NCI-H526 treated with DMSO at 0.1 percent for 48 hours (cell line): ENCODE results near the gene WDR81.
"Not testable (repeated sequence)": the region's sequence is repeated elsewhere in the genome, so short reads cannot be mapped to it uniquely, and the experiment has no call there.

Experiments used
- DNase-seq: peaks from one replicate; lab custom pipeline; 2025; lab: John Stamatoyannopoulos, UW

The WDR81 gene

DNA sequence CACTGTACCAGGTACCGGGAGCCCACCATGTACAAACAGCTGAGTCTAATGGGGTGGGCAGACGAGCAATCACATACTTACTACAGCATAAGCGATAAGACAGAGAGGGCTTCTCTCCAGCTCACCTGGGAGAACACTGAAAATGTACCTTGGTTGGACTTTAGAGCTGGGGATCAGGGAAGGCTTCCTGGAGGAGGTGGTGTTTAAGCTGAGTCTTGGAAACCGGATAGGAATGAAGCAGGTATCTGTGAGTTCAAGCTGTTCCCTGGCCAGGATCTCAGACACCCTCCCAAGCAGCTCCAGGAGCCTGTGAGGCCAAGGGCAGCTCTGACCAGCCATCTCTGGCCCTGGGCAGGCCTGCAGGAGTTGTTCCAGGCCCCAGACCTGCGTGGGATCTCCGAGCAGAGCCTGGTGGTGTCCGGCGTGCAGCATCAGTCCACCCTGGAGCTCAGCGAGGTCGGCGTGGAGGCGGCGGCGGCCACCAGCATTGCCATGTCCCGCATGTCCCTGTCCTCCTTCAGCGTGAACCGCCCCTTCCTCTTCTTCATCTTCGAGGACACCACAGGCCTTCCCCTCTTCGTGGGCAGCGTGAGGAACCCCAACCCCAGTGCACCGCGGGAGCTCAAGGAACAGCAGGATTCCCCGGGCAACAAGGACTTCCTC, 29.4 kb downstream of the WDR81 start:
- DNase-seq, result no peak

- no peak for DNase-seq
Measured at GRCh38 chr17:1754430-1755112, 30.1 kb downstream of the WDR81 start.

DNA sequence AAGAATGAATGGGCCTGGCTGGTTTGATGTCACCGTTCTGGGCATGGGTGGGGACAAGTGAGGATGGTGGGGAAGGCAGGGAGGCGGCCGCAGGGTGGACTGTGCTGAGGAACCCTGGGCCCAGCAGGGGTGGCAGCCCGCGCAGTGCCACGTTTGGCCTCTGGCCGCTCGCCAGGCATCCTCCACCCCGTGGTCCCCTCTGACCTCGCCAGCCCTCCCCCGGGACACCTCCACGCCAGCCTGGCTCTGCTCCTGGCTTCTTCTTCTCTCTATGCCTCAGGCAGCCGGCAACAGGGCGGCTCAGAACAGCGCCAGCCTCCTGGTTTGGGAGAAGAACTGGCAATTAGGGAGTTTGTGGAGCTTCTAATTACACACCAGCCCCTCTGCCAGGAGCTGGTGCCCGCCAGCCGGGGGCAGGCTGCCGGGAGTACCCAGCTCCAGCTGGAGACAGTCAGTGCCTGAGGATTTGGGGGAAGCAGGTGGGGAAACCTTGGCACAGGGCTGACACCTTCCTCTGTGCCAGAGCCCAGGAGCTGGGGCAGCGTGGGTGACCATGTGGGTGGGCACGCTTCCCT, 30.8 kb downstream of the WDR81 start:
- DNase-seq, result no peak

DNA sequence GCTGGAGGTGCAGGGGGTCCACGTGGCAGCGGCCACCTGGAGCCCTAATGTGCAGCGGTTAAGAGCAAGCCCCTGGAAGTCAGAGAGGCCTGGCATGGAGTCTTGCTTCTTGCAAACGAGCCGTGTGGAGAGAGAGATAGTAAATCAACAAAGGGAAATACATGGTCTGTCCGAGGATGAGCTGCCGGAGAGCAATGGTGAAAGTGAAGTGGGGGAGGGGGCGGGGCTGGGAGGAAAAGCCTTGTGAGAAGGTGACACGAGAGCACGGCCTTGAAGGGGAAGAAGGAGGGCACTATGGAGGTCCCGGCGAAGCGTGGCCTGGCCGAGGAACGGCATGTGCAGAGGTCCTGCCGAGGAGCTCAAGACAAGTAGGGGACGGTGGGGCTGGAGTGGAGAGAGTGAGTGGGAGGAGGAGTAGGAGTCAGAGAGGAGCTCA, 31.3 kb downstream of the WDR81 start:
- DNase-seq, result no peak

DNA sequence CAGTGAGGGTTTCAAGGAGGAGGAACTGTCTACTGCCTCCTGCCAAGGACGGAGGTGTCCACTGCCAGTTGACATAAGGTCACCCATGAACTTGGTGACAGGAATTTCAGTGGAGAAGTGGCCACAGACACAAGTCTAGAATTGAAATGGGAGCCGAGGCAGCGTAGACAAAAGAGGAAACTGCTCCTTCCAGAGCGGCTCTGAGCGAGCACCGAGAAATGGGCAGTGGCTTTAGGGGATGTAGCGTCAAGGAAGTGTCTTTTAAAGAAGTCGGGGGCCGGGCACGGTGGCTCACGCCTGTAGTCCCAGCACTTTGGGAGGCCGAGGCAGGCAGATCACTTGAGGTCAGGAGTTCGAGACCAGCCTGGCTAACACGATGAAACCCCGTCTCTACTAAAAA, 34.3 kb downstream of the WDR81 start:
- no peak for DNase-seq

DNA sequence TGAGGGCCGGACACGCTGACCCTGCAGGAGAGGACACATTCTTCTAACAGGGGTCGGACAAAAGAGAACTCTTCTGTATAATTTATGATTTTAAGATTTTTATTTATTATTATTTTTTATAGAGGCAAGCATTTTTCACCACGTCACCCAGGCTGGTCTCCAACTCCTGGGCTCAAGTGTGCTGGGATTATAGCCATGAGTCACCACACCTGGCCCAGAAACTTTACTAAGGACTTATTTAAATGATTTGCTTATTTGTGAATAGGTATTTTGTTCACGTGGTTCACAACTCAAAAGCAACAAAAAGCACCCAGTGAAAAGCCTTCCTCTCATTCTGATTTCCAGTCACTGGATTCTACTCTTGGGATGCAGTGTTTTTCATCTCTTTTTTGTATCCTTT, 35.0 kb downstream of the WDR81 start:
- DNase-seq, result no peak

GRCh38 chr17:1762233-1762900, 37.9 kb downstream of the WDR81 start:
- DNase-seq, result no peak

DNA sequence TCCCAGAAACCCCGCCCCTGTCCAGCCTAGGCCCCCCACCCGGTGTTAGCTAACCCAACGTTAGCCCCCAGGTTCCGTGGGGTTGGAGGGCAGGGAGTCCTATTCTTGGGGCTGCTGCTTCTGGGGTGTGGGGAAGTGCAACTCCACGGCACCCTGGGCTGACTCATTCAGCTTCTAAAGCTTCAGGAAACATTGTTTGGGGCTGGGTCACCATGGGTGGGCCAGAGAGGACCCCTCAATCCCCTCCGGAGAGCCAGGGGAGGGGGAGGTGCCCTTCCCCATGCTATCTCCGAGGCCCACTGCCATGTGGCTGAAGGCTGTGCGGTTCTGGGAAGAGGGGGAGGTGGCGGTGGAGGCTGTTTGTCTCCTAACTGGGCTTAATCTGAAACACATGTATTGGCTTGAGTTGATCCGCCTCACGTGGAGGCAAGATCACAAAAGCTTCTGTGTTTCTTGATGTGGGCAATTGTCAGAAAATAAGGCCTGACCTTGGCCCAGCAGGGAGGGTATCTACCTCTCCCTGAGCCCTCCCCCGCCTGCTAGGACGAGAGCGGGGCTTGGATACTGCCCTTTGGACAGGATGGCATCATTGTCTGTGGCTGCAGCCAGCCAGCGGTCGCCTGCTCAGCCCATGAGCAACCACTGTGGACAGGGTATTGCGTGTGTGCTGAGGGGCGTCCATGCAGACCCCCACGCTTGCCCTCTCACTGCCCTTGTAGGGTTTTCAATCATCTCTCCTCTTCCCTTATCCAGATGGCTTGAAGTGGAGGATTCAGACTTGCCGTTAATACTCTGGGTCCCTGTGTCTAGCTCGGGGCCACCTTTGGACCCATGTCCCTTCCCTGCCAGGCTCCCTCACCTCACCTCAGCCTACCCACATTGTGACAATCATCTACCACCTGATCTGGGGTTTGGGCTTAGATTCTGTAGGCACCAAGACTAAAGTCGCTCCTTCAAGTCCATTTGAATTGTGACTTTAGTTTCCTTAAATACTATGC, 38.7 kb downstream of the WDR81 start:
- DNase-seq, result no peak

DNA sequence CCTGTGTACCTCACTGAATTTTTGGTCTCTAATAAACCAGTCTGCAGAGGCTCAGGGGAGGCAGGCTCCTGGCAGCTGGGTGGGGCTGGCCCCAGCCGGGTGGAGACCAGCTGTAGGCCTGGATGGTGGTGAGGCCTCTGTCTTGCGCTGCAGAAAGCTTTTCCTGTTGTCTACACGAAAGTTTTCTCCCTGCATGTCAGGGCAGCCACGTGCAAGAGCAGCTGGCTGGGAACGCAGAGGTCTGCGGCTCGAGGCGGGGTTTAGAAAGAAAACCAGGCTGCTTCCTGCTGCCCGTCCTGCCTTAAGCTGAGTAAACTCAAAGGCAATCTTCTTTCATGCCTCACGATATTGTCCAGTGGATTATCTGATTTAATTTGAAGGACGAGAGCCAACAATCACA, 39.8 kb downstream of the WDR81 start:
- no peak for DNase-seq

- DNase-seq, result not testable (repeated sequence)
Measured at GRCh38 chr17:1764705-1765104, 40.2 kb downstream of the WDR81 start.

- no peak for DNase-seq
Measured at GRCh38 chr17:1765576-1765975, 41.1 kb downstream of the WDR81 start.

- no peak for DNase-seq
Measured at GRCh38 chr17:1766382-1767135, 42.1 kb downstream of the WDR81 start.

- no peak for DNase-seq
Measured at GRCh38 chr17:1767358-1767757, 42.9 kb downstream of the WDR81 start.

GRCh38 chr17:1769822-1770477, 45.4 kb downstream of the WDR81 start:
- DNase-seq, result peak; percentile 22

DNA sequence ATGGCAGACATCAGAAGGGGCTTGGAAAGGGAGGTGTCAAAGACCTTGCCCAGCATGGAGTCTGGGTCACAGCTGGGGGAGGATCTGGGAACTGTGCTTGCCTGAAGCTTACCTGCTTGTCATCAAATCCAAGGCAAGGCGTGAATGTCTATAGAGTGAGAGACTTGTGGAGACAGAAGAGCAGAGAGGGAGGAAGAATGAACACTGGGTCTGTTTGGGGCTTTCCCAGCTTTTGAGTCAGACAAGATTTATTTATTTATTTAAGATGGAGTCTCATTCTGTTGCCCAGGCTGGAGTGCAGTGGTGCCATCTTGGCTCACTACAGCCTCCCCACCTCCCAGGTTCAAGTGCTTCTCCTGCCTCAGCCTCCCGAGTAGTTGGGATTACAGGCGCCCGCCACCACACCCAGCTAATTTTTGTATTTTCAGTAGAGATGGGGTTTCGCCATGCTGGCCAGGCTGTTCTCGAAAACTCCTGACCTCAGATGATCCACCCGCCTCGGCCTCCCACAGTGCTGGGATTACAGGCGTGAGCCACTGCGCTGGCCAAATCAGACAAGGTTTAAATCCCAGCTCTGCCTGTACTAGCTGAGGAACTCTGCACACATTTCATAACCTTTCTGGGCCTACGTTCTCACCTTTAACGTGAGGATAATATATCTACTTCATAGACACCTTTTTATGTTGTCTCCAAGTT, 48.6 kb downstream of the WDR81 start:
- DNase-seq, result not testable (repeated sequence)

GRCh38 chr17:1773696-1774181, 49.2 kb downstream of the WDR81 start:
- no peak for DNase-seq

DNA sequence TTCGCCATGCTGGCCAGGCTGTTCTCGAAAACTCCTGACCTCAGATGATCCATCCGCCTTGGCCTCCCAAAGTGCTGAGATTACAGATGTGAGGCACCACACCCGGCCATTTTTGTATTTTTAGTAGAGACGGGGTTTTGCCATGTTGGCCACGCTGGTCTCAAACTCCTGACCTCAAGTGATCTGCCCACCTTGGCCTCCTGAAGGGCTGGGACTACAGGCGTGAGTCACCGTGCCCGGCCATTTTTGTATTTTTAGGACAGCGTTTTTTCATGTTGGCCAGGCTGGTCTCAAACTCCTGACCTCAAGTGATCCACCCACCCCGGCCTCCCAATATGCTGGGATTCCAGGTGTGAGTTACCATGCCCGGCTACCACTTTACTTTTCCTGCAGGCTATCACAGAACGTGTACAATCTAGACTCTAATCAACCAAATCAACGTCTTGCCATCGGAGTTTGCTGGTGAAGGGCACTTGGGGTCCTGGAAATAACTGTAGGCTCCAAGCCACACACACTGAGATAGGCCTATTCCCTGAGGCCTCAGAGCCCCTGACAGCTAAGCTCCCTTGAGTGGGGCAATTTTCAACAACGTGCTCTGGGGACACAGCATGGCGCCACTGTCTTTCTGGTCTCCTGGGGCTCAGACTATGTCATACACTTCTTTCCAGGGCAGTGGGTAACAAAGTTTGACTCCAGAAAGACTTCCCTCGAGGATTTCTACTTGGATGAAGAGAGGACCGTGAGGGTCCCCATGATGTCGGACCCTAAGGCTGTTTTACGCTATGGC, 50.1 kb downstream of the WDR81 start:
- no peak for DNase-seq

DNA sequence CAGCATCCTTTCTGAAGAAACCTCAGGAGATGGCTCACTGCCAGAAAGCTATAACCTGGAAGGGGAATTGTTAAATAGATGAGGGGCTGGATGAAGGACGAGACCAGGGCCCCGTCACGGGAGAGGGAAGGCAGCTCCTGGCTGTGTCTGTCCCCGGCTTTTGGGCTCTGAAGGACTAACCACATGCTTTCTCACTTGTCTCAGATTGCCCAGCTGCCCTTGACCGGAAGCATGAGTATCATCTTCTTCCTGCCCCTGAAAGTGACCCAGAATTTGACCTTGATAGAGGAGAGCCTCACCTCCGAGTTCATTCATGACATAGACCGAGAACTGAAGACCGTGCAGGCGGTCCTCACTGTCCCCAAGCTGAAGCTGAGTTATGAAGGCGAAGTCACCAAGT, 51.8 kb downstream of the WDR81 start:
- no peak for DNase-seq

DNA sequence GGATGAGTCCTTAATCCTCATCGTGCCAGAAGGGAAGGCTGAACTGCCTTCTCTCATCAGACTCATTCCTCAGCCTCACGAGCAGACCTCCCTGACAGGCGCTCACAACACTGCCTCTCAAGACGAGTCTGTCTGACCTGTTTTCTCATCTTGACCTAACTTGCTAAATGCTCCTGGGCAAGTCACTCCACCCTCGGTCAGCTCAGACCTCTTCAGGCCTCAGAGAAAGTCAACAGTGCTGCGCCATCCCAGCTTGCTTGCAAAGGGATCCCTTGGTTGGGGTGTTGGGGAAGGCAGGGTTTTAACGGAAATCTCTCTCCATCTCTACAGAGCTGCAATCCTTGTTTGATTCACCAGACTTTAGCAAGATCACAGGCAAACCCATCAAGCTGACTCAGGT, 52.4 kb downstream of the WDR81 start:
- DNase-seq, result no peak
